OCI-LY1 (cell line): Measurements from ENCODE around the gene RHEX.

Source experiments
- H2AFZ ChIP-seq: fragments of 200-600 bp; sonication (generic), shearing (Covaris generic); 2 replicates; pipeline ENCODE4 v1.6.0; 2014; ENCODE audit warnings: antibody characterized with exemption, mild to moderate bottlenecking, low read length
- H3F3A ChIP-seq: fragments of 200-600 bp; sonication (generic), shearing (Covaris generic); 2 replicates; pipeline ENCODE4 v1.6.0; 2014; ENCODE audit warnings: mild to moderate bottlenecking, antibody characterized with exemption, low read length, moderate library complexity; ENCODE audit not compliant: insufficient read depth
- H3K27ac ChIP-seq: fragments of 200-600 bp; sonication (generic); 2 replicates; pipeline ENCODE4 v1.5.1; 2014; ENCODE audit warnings: low read length, mixed run types, mild to moderate bottlenecking, low read depth; ENCODE audit not compliant: poor library complexity, severe bottlenecking
- H3K27me3 ChIP-seq: fragments of 200-600 bp; sonication (generic); 2 replicates; pipeline ENCODE4 v1.6.0; 2014; ENCODE audit warnings: antibody characterized with exemption, mild to moderate bottlenecking, low read length, moderate library complexity; ENCODE audit not compliant: insufficient read depth
- H3K36me3 ChIP-seq: fragments of 200-600 bp; sonication (generic); 2 replicates; pipeline ENCODE4 v1.6.1; 2014; ENCODE audit warnings: mild to moderate bottlenecking, antibody characterized with exemption, low read length, moderate library complexity, mixed read lengths; ENCODE audit not compliant: insufficient read depth
- H3K4me1 ChIP-seq: fragments of 200-600 bp; sonication (generic); 2 replicates; pipeline ENCODE4 v1.5.1; 2014; ENCODE audit warnings: mild to moderate bottlenecking, low read length, moderate library complexity; ENCODE audit not compliant: insufficient read depth, severe bottlenecking
- H3K4me2 ChIP-seq: fragments of 200-600 bp; sonication (generic), shearing (Covaris generic); 2 replicates; pipeline ENCODE4 v1.6.1; 2014; ENCODE audit warnings: low read length
- H3K4me3 ChIP-seq: fragments of 200-600 bp; sonication (generic); 2 replicates; pipeline ENCODE4 v1.5.1; 2014; ENCODE audit warnings: low read length, low read depth, mild to moderate bottlenecking, mixed read lengths; ENCODE audit not compliant: poor library complexity, severe bottlenecking
- H3K79me2 ChIP-seq: fragments of 200-600 bp; shearing (Covaris generic); 2 replicates; pipeline ENCODE4 v1.6.1; 2016; ENCODE audit warnings: mixed run types, low read length, mixed read lengths; ENCODE audit not compliant: insufficient read depth
- H3K9ac ChIP-seq: fragments of 200-600 bp; sonication (generic), shearing (Covaris generic); 2 replicates; pipeline ENCODE4 v1.6.1; 2014; ENCODE audit warnings: mild to moderate bottlenecking, low read length, mixed read lengths
- H3K9me2 ChIP-seq: fragments of 200-600 bp; sonication (generic), shearing (Covaris generic); 2 replicates; pipeline ENCODE4 v1.6.1; 2014; ENCODE audit warnings: low read depth, mild to moderate bottlenecking, low read length, mixed read lengths
- H3K9me3 ChIP-seq: fragments of 200-600 bp; shearing (Covaris generic); 2 replicates; pipeline ENCODE4 v1.6.1; 2014; ENCODE audit warnings: low read length, mixed read lengths
- H4K20me1 ChIP-seq: fragments of 200-600 bp; sonication (generic), shearing (Covaris generic); 2 replicates; pipeline ENCODE4 v1.6.0; 2016; ENCODE audit warnings: mild to moderate bottlenecking, low read length; ENCODE audit not compliant: insufficient read depth
- CTCF ChIP-seq: fragments of 200-600 bp; sonication (generic), shearing (Covaris generic); IDR thresholded peaks from 2 replicates; pipeline ENCODE4 v1.5.1; 2017; ENCODE audit warnings: mild to moderate bottlenecking, antibody characterized with exemption, low read length, moderate library complexity, mixed read lengths
- EZH2 ChIP-seq: fragments of 200-600 bp; sonication (generic), shearing (Covaris generic); IDR thresholded peaks from 2 replicates; pipeline ENCODE4 v1.8.0; 2017; ENCODE audit warnings: borderline replicate concordance, mixed run types, mild to moderate bottlenecking, antibody characterized with exemption, low read length, moderate library complexity, mixed read lengths

Gene RHEX

GRCh38 chr1:206068314-206068713 is 15.3 kb downstream of the RHEX start:
- H3K9ac ChIP-seq, result no peak overlapping the region
- no peak overlapping the region for H3K4me2 ChIP-seq
- peaks cover 14% of the 10 kb centered on the region for H3K4me1 ChIP-seq
- H3F3A ChIP-seq, result no peaks in the 10 kb centered on the region
- no peak overlapping the region for H3K4me3 ChIP-seq
- H3K36me3 ChIP-seq, result no peaks in the 10 kb centered on the region
- no peak overlapping the region for H3K27ac ChIP-seq
- H3K27me3 ChIP-seq, result no peaks in the 10 kb centered on the region
- no peak overlapping the region for H2AFZ ChIP-seq
- H4K20me1 ChIP-seq, result no peaks in the 10 kb centered on the region
- no peaks in the 10 kb centered on the region for H3K9me2 ChIP-seq
- no peaks in the 10 kb centered on the region for H3K79me2 ChIP-seq
- TF ChIP-seq EZH2 (no peak), CTCF (no peak)
- no peaks in the 10 kb centered on the region for H3K9me3 ChIP-seq

GRCh38 chr1:206070627-206071304 is 17.8 kb downstream of the RHEX start:
- TF ChIP-seq EZH2, result no peak
- no peak for TF ChIP-seq CTCF
- H3K27ac ChIP-seq, result no peak overlapping the region

GRCh38 chr1:206074839-206075238 is 21.9 kb downstream of the RHEX start:
- Histone ChIP-seq H3F3A (no peaks in the 10 kb centered on the region), H3K27me3 (no peaks in the 10 kb centered on the region), H3K4me2 (no peak overlapping the region), H3K4me1 (no peaks in the 10 kb centered on the region), H3K36me3 (no peaks in the 10 kb centered on the region), H4K20me1 (no peaks in the 10 kb centered on the region), H3K9ac (no peak overlapping the region), H3K27ac (no peak overlapping the region), H3K4me3 (no peak overlapping the region), H3K9me2 (no peaks in the 10 kb centered on the region), H2AFZ (no peak overlapping the region), H3K9me3 (no peaks in the 10 kb centered on the region), H3K79me2 (no peaks in the 10 kb centered on the region)
- TF ChIP-seq CTCF, result peak; percentile 9; the same call in 1 of the 2 replicates
- no peak for TF ChIP-seq EZH2

More at GRCh38 chr1:206070627-206071304, 17.8 kb downstream of the RHEX start:
- Histone ChIP-seq H3K9me2 (no peaks in the 10 kb centered on the region), H3K4me1 (peaks cover 14% of the 10 kb centered on the region), H3K79me2 (no peaks in the 10 kb centered on the region), H3K9me3 (no peaks in the 10 kb centered on the region), H3K4me3 (no peak overlapping the region), H3K36me3 (no peaks in the 10 kb centered on the region), H3F3A (no peaks in the 10 kb centered on the region), H4K20me1 (no peaks in the 10 kb centered on the region), H2AFZ (no peak overlapping the region), H3K4me2 (no peak overlapping the region), H3K27me3 (no peaks in the 10 kb centered on the region), H3K9ac (no peak overlapping the region)
